PC-3 (cell line): Measurements from ENCODE around the gene GTF2A2. TPM values are rescaled to one million over a fixed set of nuclear protein-coding genes. Genes with fewer than 3 reads are reported as not detected.

Experiments used
- ATAC-seq: fragments of 200-7000 bp; cut with Tn5 transposase; 2 replicates; pipeline ENCODE4 v1.9.1; 2020; ENCODE audit warnings: mild to moderate bottlenecking, moderate library complexity
- Bru-seq: library from RNA; stranded (reverse); fragments of 400-500 nt; gene quantifications from one replicate; lab custom pipeline; 2021; lab: Mats Ljungman, UMichigan
- BruChase-seq, 2 experiments: library from RNA; stranded (reverse); fragments of 400-500 nt; gene quantifications; one replicate each; lab custom pipeline; 2021; lab: Mats Ljungman, UMichigan
- BruUV-seq: library from RNA; stranded (reverse); fragments of 400-500 nt; replicated peaks from 2 replicates; lab custom pipeline; 2021; lab: Mats Ljungman, UMichigan
- CTCF ChIA-PET: fragments of 300-600 bp; sonication (Branson Sonifier 250); formaldehyde crosslinking; loops from one replicate; lab custom pipeline; 2022; ENCODE audit warnings: antibody characterized with exemption; lab: Charles Lee
- POLR2A ChIA-PET: fragments of 300-600 bp; sonication (Branson Sonifier 250); formaldehyde crosslinking; loops from one replicate; lab custom pipeline; 2022; ENCODE audit warnings: antibody characterized with exemption; ENCODE audit not compliant: unreplicated experiment; lab: Charles Lee
- DNase-seq: peaks from one replicate; pipeline ENCODE4 v3.0.0-alpha.2; 2015
- H2AFZ ChIP-seq: fragments of 300-600 bp; sonication (generic); 2 replicates; pipeline ENCODE4 v1.6.0; 2016; ENCODE audit warnings: antibody characterized with exemption, low read length
- H3F3A ChIP-seq: fragments of 300-600 bp; sonication (generic); one replicate; pipeline ENCODE4 v1.6.0; 2017; ENCODE audit warnings: antibody characterized with exemption, low read length, control low read depth, mild to moderate bottlenecking; ENCODE audit not compliant: unreplicated experiment
- H3K27ac ChIP-seq: fragments of 300-600 bp; sonication (generic); 2 replicates; pipeline ENCODE4 v1.5.1; 2016; ENCODE audit warnings: mild to moderate bottlenecking, low read length
- H3K27me3 ChIP-seq: fragments of 300-600 bp; sonication (generic); 2 replicates; pipeline ENCODE4 v1.6.1; 2016; ENCODE audit warnings: low read length, mixed read lengths
- H3K36me3 ChIP-seq: fragments of 300-600 bp; sonication (generic); 2 replicates; pipeline ENCODE4 v1.6.1; 2016; ENCODE audit warnings: low read depth, mixed run types, low read length, mixed read lengths
- H3K4me1 ChIP-seq: fragments of 300-600 bp; sonication (generic); 2 replicates; pipeline ENCODE4 v1.5.1; 2016; ENCODE audit warnings: low read length; ENCODE audit not compliant: insufficient read depth
- H3K4me2 ChIP-seq: fragments of 300-600 bp; sonication (generic); 2 replicates; pipeline ENCODE4 v1.6.0; 2016; ENCODE audit warnings: low read length
- H3K4me3 ChIP-seq: fragments of 300-600 bp; sonication (generic); 2 replicates; pipeline ENCODE4 v1.5.1; 2016; ENCODE audit warnings: mild to moderate bottlenecking, low read length, mixed read lengths
- H3K79me2 ChIP-seq: fragments of 300-600 bp; sonication (generic); 2 replicates; pipeline ENCODE4 v1.6.1; 2017; ENCODE audit warnings: low read length, mixed read lengths
- H3K9ac ChIP-seq: fragments of 300-600 bp; sonication (generic); 2 replicates; pipeline ENCODE4 v1.6.0; 2016; ENCODE audit warnings: mild to moderate bottlenecking, low read length
- H3K9me2 ChIP-seq: fragments of 300-600 bp; sonication (generic); replicated peaks from 2 replicates; pipeline ENCODE4 v1.6.1; 2016; ENCODE audit warnings: mixed run types, low read length, mixed read lengths
- H3K9me3 ChIP-seq: fragments of 300-600 bp; sonication (generic); 2 replicates; pipeline ENCODE4 v1.6.1; 2016; ENCODE audit warnings: low read length, mixed read lengths
- H4K20me1 ChIP-seq: fragments of 300-600 bp; sonication (generic); 2 replicates; pipeline ENCODE4 v1.6.1; 2016; ENCODE audit warnings: low read length, mixed read lengths
- CTCF ChIP-seq: fragments of 300-600 bp; sonication (generic); conservative IDR thresholded peaks from 2 replicates; pipeline ENCODE4 v1.5.1; 2017; ENCODE audit warnings: antibody characterized with exemption, low read depth, mild to moderate bottlenecking, low read length
- EZH2 ChIP-seq: fragments of 300-600 bp; sonication (generic); IDR thresholded peaks from one replicate; pipeline ENCODE4 v1.6.1; 2017; ENCODE audit warnings: antibody characterized with exemption, mild to moderate bottlenecking, low read length; ENCODE audit not compliant: unreplicated experiment
- EZH2phosphoT487 ChIP-seq: fragments of 300-600 bp; sonication (generic); IDR thresholded peaks from 2 replicates; pipeline ENCODE4 v1.6.1; 2018; ENCODE audit warnings: mild to moderate bottlenecking, antibody characterized with exemption, low read length, borderline replicate concordance
- intact Hi-C: fragments of 100-400 bp; cut with micrococcal nuclease; formaldehyde crosslinking; loops from 2 replicates; pipeline ENCODE4 v1.9.0; 2023
- long read RNA-seq: library from polyadenylated mRNA; unstranded; transcript quantifications from one replicate; pipeline ENCODE4 v2.0.0, GENCODE V29; 2021; ENCODE audit not compliant: unreplicated experiment
- total RNA-seq: library from RNA; depleted of rRNA; stranded (reverse); fragments of >200 nt; gene quantifications from 2 replicates; pipeline ENCODE4 v1.2.3, GENCODE V29; 2014; rRNA removed

Gene GTF2A2, protein sequence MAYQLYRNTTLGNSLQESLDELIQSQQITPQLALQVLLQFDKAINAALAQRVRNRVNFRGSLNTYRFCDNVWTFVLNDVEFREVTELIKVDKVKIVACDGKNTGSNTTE
- total RNA-seq (53.8 and 83.9 TPM in 2 replicates), Bru-seq, nascent RNA (percentile 73 among the genes with signal in this experiment), BruChase-seq, experiment 1, labeled RNA remaining after a 6-hour chase (percentile 90 among the genes with signal in this experiment), BruChase-seq, experiment 2, labeled RNA remaining after a 2-hour chase (percentile 80 among the genes with signal in this experiment)
- long read RNA-seq, transcript GTF2A2-202 (5 exons, 1,582 nt): major isoform, 26 of 36 reads
- long read RNA-seq, partial matches to known transcripts: 7 of 36 reads
- long read RNA-seq, other reads (novel, unspliced or antisense): 2 of 36 reads

DNA sequence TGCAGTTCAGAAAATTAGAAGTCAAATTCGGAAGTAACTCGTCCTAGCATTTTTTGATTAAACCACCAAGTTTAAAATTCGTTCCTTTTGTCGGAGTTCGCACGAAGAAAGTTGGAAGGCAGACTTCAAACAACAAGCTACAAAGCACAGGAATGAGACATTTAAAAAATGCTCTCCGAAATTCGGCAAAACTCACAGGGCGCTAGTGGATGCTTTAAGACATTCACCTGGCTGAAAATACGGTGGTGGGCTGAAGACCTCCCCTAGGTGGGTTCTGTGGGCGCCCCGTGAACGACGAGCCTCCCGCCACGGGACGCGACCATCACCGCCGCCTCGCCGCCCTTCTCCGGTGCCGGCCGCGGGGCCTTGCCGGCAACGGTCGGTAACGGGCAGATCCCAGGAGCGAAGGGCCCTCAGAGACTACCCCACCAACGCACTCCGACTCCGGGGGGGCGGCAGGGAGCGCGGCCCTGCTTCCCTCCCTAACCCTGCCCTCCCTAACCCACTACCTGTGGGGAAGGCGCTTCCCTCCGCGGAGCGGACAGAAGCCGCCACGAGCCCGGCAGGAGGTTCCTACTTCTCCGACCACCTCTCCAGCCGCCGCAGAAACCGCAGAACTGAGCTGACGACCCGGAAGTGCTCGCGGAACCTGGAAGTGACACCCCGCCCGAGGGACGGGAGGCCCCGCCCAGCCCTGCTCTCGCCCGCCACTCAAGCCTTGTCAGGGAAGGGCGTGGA is at the start of gene GTF2A2:
GTF2A2 (minus strand) TSS at position 619 of the 738 bp plus-strand sequence. CDS start 5,238 bp downstream, outside the sequence.
- Histone ChIP-seq H3K79me2 (peaks cover 51% of the 10 kb centered on the region), H3K4me3 (peak within 1 kb of the TSS; percentile 97), H3F3A (no peaks in the 10 kb centered on the region), H3K9me2 (no peaks in the 10 kb centered on the region), H3K9me3 (no peaks in the 10 kb centered on the region), H3K36me3 (peaks cover 4% of the 10 kb centered on the region; the same call in 1 of the 2 replicates), H4K20me1 (peaks cover 6% of the 10 kb centered on the region; the same call in 1 of the 2 replicates), H3K9ac (peak within 1 kb of the TSS; percentile 89), H2AFZ (peak within 1 kb of the TSS; percentile 66), H3K27ac (no peak within 1 kb of the TSS), H3K4me2 (peak within 1 kb of the TSS; percentile 91), H3K27me3 (no peaks in the 10 kb centered on the region), H3K4me1 (peaks cover 11% of the 10 kb centered on the region)
- no TSS peak for BruUV-seq
- ChIA-PET POLR2A (interaction anchor here (0.6 to 0.7 kb wide), 2 partner anchors 668 to 886 kb away, joined by 4 read pairs; no protein-coding TSS in a partner anchor), CTCF (no interaction called here)
- ATAC-seq: peak; percentile 99
- peak; percentile 92 for DNase-seq
- intact Hi-C loops: no loop called here
- TF ChIP-seq EZH2phosphoT487 (no peak), CTCF (no peak), EZH2 (no peak)

GRCh38 chr15:59703979-59704796 is 46.9 kb upstream of the GTF2A2 start:
- H3K4me2 ChIP-seq: no peak overlapping the region
- H3K9me3 ChIP-seq: no peaks in the 10 kb centered on the region
- ATAC-seq (no peak), DNase-seq (no peak)
- ChIA-PET POLR2A (no interaction called here), CTCF (no interaction called here)
- no peak overlapping the region for H2AFZ ChIP-seq
- TF ChIP-seq EZH2phosphoT487: no peak
- no peaks in the 10 kb centered on the region for H3K79me2 ChIP-seq
- intact Hi-C loops: no loop called here
- no peak overlapping the region for H3K27ac ChIP-seq
- H3K4me1 ChIP-seq: 0 out of 2 replicates have a peak, but pooled peaks cover 14% of the 10 kb centered on the region
- H3K36me3 ChIP-seq: no peaks in the 10 kb centered on the region
- H4K20me1 ChIP-seq: no peaks in the 10 kb centered on the region
- BruUV-seq: no TSS peak
- H3F3A ChIP-seq: no peaks in the 10 kb centered on the region
- H3K4me3 ChIP-seq: no peak overlapping the region
- H3K27me3 ChIP-seq: peaks cover 24% of the 10 kb centered on the region; the same call in 1 of the 2 replicates
- H3K9me2 ChIP-seq: no peaks in the 10 kb centered on the region
- no peak overlapping the region for H3K9ac ChIP-seq

DNA sequence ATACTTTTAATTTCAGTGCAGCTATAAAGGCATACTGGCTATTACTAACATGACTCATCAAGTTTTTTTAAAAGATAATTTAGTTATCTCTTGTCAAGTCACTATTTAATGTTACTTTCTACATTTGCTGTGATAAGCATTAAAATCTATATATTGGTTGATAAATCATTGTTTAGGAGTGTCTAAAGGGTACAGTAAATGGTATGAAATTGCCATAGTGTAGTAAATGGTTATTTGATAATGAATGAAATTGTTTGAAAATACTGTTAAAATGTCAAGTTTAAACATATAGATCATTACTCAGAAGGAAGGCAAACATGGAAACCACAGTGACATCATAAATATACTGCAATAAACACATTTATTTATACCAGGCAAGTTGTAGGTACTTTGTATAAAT is 45.0 kb upstream of the GTF2A2 start:
- CTCF ChIA-PET: no interaction called here
- Histone ChIP-seq H3K79me2 (no peaks in the 10 kb centered on the region), H3K9me2 (no peaks in the 10 kb centered on the region), H2AFZ (no peak overlapping the region), H4K20me1 (no peaks in the 10 kb centered on the region), H3K4me3 (no peak overlapping the region), H3K9me3 (no peaks in the 10 kb centered on the region), H3K27ac (no peak overlapping the region), H3K27me3 (peaks cover 20% of the 10 kb centered on the region; the same call in 1 of the 2 replicates), H3K4me1 (0 out of 2 replicates have a peak, but pooled peaks cover 14% of the 10 kb centered on the region), H3F3A (no peaks in the 10 kb centered on the region), H3K36me3 (no peaks in the 10 kb centered on the region), H3K4me2 (no peak overlapping the region), H3K9ac (no peak overlapping the region)
- ATAC-seq (no peak), DNase-seq (no peak)
- no peak for TF ChIP-seq EZH2
- no peak for TF ChIP-seq EZH2phosphoT487
- TF ChIP-seq CTCF: no peak
- POLR2A ChIA-PET: no interaction called here
- intact Hi-C loops: no loop called here
- BruUV-seq: no TSS peak
